Measurements from ENCODE around the gene ELF5. TPM values are rescaled to one million over a fixed set of nuclear protein-coding genes. Genes with fewer than 3 reads are reported as not detected.

ELF5 gene
- total RNA-seq (2014; rRNA removed; shearing (Covaris generic)): not detected in 2 replicates
- polyA plus RNA-seq (2015; cell fraction: cytosol; rRNA removed): not detected in 2 replicates
- not detected in 2 replicates for polyA plus RNA-seq (2015; cell fraction: nucleus; rRNA removed)

- in situ Hi-C loops (cut with HindIII; ENCODE audit: low pct_unique_long_range_greater_than_20kb, low sequenced_read_pairs): no loop called here
- no peak for DNase-seq (ENCODE audit: low read depth, low spot score)
These were observed at the start of gene ELF5 for GRCh38 chr11:34513682-34514449. Gene ELF5 (minus strand): TSS chr11:34513794. CDS start chr11:34505749, 8,045 bp downstream.

GRCh38 chr11:34562976-34563375 lies 49.4 kb upstream of the ELF5 start:
- no peak for DNase-seq (ENCODE audit: low read depth, low spot score)
- in situ Hi-C loops (cut with HindIII; ENCODE audit: low pct_unique_long_range_greater_than_20kb, low sequenced_read_pairs): no loop called here

- in situ Hi-C loops (cut with HindIII; ENCODE audit: low pct_unique_long_range_greater_than_20kb, low sequenced_read_pairs): no loop called here
- no peak for DNase-seq (ENCODE audit: low read depth, low spot score)
These were observed 46.9 kb upstream of the ELF5 start for GRCh38 chr11:34560511-34560910.

- no peak for DNase-seq (ENCODE audit: low read depth, low spot score)
- in situ Hi-C loops (cut with HindIII; ENCODE audit: low pct_unique_long_range_greater_than_20kb, low sequenced_read_pairs): no loop called here
These were observed 45.1 kb upstream of the ELF5 start for GRCh38 chr11:34558673-34559072.

GRCh38 chr11:34558211-34558610 lies 44.6 kb upstream of the ELF5 start:
- in situ Hi-C loops (cut with HindIII; ENCODE audit: low pct_unique_long_range_greater_than_20kb, low sequenced_read_pairs): no loop called here
- DNase-seq (ENCODE audit: low read depth, low spot score): no peak

- in situ Hi-C loops (cut with HindIII; ENCODE audit: low pct_unique_long_range_greater_than_20kb, low sequenced_read_pairs): no loop called here
- DNase-seq (ENCODE audit: low read depth, low spot score): no peak
These were observed 38.7 kb upstream of the ELF5 start for GRCh38 chr11:34552270-34552669.

GRCh38 chr11:34549271-34549670 lies 35.7 kb upstream of the ELF5 start:
- in situ Hi-C loops (cut with HindIII; ENCODE audit: low pct_unique_long_range_greater_than_20kb, low sequenced_read_pairs): no loop called here
- no peak for DNase-seq (ENCODE audit: low read depth, low spot score)

GRCh38 chr11:34548278-34548677 lies 34.7 kb upstream of the ELF5 start:
- in situ Hi-C loops (cut with HindIII; ENCODE audit: low pct_unique_long_range_greater_than_20kb, low sequenced_read_pairs): no loop called here
- no peak for DNase-seq (ENCODE audit: low read depth, low spot score)

- in situ Hi-C loops (cut with HindIII; ENCODE audit: low pct_unique_long_range_greater_than_20kb, low sequenced_read_pairs): no loop called here
- DNase-seq (ENCODE audit: low read depth, low spot score): peak; percentile 97
These were observed 33.1 kb upstream of the ELF5 start for GRCh38 chr11:34546511-34547209.

GRCh38 chr11:34542089-34542488 lies 28.5 kb upstream of the ELF5 start:
- in situ Hi-C loops (cut with HindIII; ENCODE audit: low pct_unique_long_range_greater_than_20kb, low sequenced_read_pairs): no loop called here
- DNase-seq (ENCODE audit: low read depth, low spot score): no peak

- DNase-seq (ENCODE audit: low read depth, low spot score): no peak
- in situ Hi-C loops (cut with HindIII; ENCODE audit: low pct_unique_long_range_greater_than_20kb, low sequenced_read_pairs): no loop called here
These were observed 27.3 kb upstream of the ELF5 start for GRCh38 chr11:34540870-34541269.

GRCh38 chr11:34537636-34538035 lies 24.0 kb upstream of the ELF5 start:
- no peak for DNase-seq (ENCODE audit: low read depth, low spot score)
- in situ Hi-C loops (cut with HindIII; ENCODE audit: low pct_unique_long_range_greater_than_20kb, low sequenced_read_pairs): no loop called here

GRCh38 chr11:34536056-34536455 lies 22.5 kb upstream of the ELF5 start:
- no peak for DNase-seq (ENCODE audit: low read depth, low spot score)
- in situ Hi-C loops (cut with HindIII; ENCODE audit: low pct_unique_long_range_greater_than_20kb, low sequenced_read_pairs): no loop called here

- no peak for DNase-seq (ENCODE audit: low read depth, low spot score)
- in situ Hi-C loops (cut with HindIII; ENCODE audit: low pct_unique_long_range_greater_than_20kb, low sequenced_read_pairs): no loop called here
These were observed 21.2 kb upstream of the ELF5 start for GRCh38 chr11:34534826-34535225.

GRCh38 chr11:34531663-34532062 lies 18.1 kb upstream of the ELF5 start:
- in situ Hi-C loops (cut with HindIII; ENCODE audit: low pct_unique_long_range_greater_than_20kb, low sequenced_read_pairs): no loop called here
- DNase-seq (ENCODE audit: low read depth, low spot score): no peak

- no peak for DNase-seq (ENCODE audit: low read depth, low spot score)
These were observed 17.1 kb upstream of the ELF5 start for GRCh38 chr11:34530545-34531234.

GRCh38 chr11:34529643-34530042 lies 16.0 kb upstream of the ELF5 start:
- in situ Hi-C loops (cut with HindIII; ENCODE audit: low pct_unique_long_range_greater_than_20kb, low sequenced_read_pairs): no loop called here
- no peak for DNase-seq (ENCODE audit: low read depth, low spot score)

More at GRCh38 chr11:34530545-34531234, 17.1 kb upstream of the ELF5 start:
- in situ Hi-C loops (cut with HindIII; ENCODE audit: low pct_unique_long_range_greater_than_20kb, low sequenced_read_pairs): no loop called here

GRCh38 chr11:34528072-34528471 lies 14.5 kb upstream of the ELF5 start:
- no peak for DNase-seq (ENCODE audit: low read depth, low spot score)
- in situ Hi-C loops (cut with HindIII; ENCODE audit: low pct_unique_long_range_greater_than_20kb, low sequenced_read_pairs): no loop called here

Data from SK-MEL-5 (cell line).